K562 (cell line): Measurements from ENCODE around the gene ERGIC1. TPM values are rescaled to one million over a fixed set of nuclear protein-coding genes. Genes with fewer than 3 reads are reported as not detected.

Experiments
- ARID2 ChIP-seq: fragments of 450-650 bp; IDR thresholded peaks from 2 replicates; pipeline ENCODE4 v1.6.1; 2017; ENCODE audit warnings: antibody characterized with exemption, mild to moderate bottlenecking
- BHLHE40 ChIP-seq: IDR thresholded peaks from 2 replicates; pipeline ENCODE4 v1.6.1; 2011; ENCODE audit warnings: low read length, improper control_type of control experiment
- CCAR2 ChIP-seq: fragments of 200-400 bp; formaldehyde crosslinking; IDR thresholded peaks from 2 replicates; pipeline ENCODE4 v1.6.1; 2017; ENCODE audit warnings: mild to moderate bottlenecking, low read depth, low read length
- CTCF ChIP-seq, 3 experiments: IDR thresholded peaks in 2 of 3; conservative IDR thresholded peaks in 1 of 3; 2 replicates each; pipeline ENCODE4 v1.5.1; 2011 to 2012; ENCODE audit warnings: low read length in 3 of 3, mild to moderate bottlenecking in 3 of 3, control low read depth in 2 of 3, improper control_type of control experiment in 1 of 3, inconsistent platforms in 1 of 3, low read depth in 1 of 3, mixed read lengths in 1 of 3, moderate library complexity in 1 of 3; ENCODE audit not compliant: insufficient read depth in 2 of 3
- DEAF1 ChIP-seq: fragments of 450-650 bp; formaldehyde crosslinking; IDR thresholded peaks from 2 replicates; pipeline ENCODE4 v1.4.0; 2020; ENCODE audit warnings: mild to moderate bottlenecking, moderate library complexity
- EGR1 ChIP-seq: fragments of 450-650 bp; conservative IDR thresholded peaks from 2 replicates; pipeline ENCODE4 v1.6.1; 2017; ENCODE audit warnings: mild to moderate bottlenecking
- HDAC2 ChIP-seq: fragments of 450-650 bp; IDR thresholded peaks from 2 replicates; pipeline ENCODE4 v1.6.1; 2016; ENCODE audit warnings: mild to moderate bottlenecking
- KDM1A ChIP-seq, 2 experiments: fragments of 450-650 bp; IDR thresholded peaks; 2 replicates each; pipeline ENCODE4 v1.6.1; 2016; ENCODE audit warnings: mild to moderate bottlenecking in 2 of 2
- KLF16 ChIP-seq: IDR thresholded peaks from 2 replicates; pipeline ENCODE4 v1.6.1; 2016; ENCODE audit warnings: antibody characterized with exemption
- SAFB ChIP-seq: fragments of 200-400 bp; formaldehyde crosslinking; IDR thresholded peaks from 2 replicates; pipeline ENCODE4 v1.6.1; 2017; ENCODE audit warnings: low read depth, low read length, borderline replicate concordance
- TCF3 ChIP-seq: sonication (generic); formaldehyde crosslinking; IDR thresholded peaks from 2 replicates; pipeline ENCODE4 v1.4.0; 2020; ENCODE audit warnings: mild to moderate bottlenecking, missing genetic modification reagents
- ZNF3 ChIP-seq: fragments of 250-450 bp; sonication (Bioruptor Pico); IDR thresholded peaks from 2 replicates; pipeline ENCODE4 v1.5.0; 2021; ENCODE audit warnings: mild to moderate bottlenecking, moderate library complexity
- ZNF318 ChIP-seq, 2 experiments: fragments of 450-650 bp; IDR thresholded peaks; 2 replicates each; pipeline ENCODE4 v1.6.1; 2016; ENCODE audit warnings: mild to moderate bottlenecking in 2 of 2, borderline replicate concordance in 1 of 2, low read depth in 1 of 2, moderate library complexity in 1 of 2
- polyA plus RNA-seq, 8 experiments: library from polyadenylated mRNA; depleted of rRNA in 4 of 8; stranded (reverse) in 5 of 8; unstranded in 3 of 8; fragments of >200 nt; fragmentation: Nextera tagmentation in 2 of 8; fragmentation: Illumina TruSeq in 1 of 8; extraction: Ambion mirVana in 2 of 8; extraction: Trizol in 1 of 8; gene quantifications; 2 replicates each; pipeline versions ENCODE4 v1.2.1 to v1.2.3, GENCODE V29; 2011 to 2014; ENCODE audit warnings: inconsistent platforms in 1 of 8, missing spikeins in 1 of 8
- total RNA-seq, 7 experiments: library from RNA; depleted of rRNA in 6 of 7; stranded (reverse); fragments of >200 nt in 6 of 7; fragmentation: Illumina TruSeq in 2 of 7; extraction: Trizol in 2 of 7; gene quantifications; 2 replicates each; pipeline versions ENCODE4 v1.2.1 to v1.2.3, GENCODE V29; 2011 to 2021; ENCODE audit warnings: low replicate concordance in 1 of 7

Gene ERGIC1
- total and polyA plus RNA-seq, 9 of the 15 experiments (the other 6 are each of a cell fraction or from before 2014, with no cell fraction given): 5.5 to 68.4 (median 36.4) TPM

DNA sequence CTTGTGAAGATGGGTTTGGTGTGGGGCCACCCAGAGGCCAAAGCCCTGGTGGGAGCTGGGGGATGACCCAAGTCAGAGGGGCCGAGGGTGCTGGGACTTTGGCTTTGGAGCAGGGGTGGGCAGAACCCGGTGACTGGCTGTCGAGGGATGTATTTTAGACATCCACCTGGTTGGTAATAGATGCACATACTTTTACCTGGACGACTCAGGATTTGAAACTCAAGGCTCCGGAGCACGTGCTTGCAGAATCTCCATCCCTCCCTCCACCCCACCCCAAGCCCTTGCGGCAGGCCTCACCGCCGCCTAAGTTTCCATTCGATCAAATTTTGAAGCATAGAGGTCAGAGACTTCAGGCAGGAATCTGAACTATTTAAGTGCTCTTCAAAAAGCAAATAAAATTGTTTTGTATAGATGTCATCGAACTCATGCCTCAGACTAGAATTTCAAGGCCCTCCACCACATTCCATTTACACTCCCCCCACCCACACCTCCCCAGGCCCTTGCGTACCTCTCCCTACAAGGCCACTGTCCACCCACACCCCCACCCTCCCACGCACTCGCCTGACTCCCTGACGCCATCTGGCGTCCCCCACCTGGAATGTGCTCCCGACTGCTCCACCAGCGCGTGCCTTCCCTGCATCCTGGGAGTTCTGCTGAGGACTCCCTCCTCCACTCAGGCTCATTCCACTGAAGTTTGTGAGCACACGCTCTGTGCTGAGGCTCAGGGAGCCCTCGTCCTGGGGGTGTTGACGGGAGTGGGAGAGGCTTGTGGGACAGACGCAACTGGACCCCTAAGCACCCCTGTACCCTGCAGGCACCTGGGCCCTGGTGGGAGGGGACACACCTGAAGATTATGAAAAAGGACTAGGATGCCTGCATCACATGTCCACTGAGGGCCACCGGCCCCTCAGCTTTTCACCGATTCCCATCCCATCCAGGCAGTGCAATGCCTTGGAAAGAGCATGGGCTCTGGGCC is 68.7 kb downstream of the ERGIC1 start (continued):
- no peak for TF ChIP-seq ZNF318 (IDR thresholded peaks at IDR 0.05; ENCODE audit: borderline replicate concordance in 1 of 2, low read depth in 1 of 2)
- no peak for TF ChIP-seq CCAR2
- no peak for TF ChIP-seq ZNF3 (CRISPR knock-in tag)
- peak; percentile 37; the same call in 1 of the 2 replicates for TF ChIP-seq SAFB
- TF ChIP-seq HDAC2: no peak
- peak; percentile 98 for TF ChIP-seq EGR1
- peak; percentile 58; the same call in 1 of the 2 replicates for TF ChIP-seq BHLHE40
- peak; percentile 73; the same call in 1 of the 2 replicates for TF ChIP-seq KLF16
- 0 out of 4 replicates have a peak, but pooled peaks of 1 of the 2 experiments have one; percentile 16 for TF ChIP-seq KDM1A (IDR thresholded peaks at IDR 0.05)
- peak; percentile 75 to 89 (median 79) for TF ChIP-seq CTCF (IDR thresholded peaks at IDR 0.05 in 2 of 3, conservative IDR thresholded peaks at IDR 0.05 in 1 of 3; ENCODE audit: insufficient read depth in 2 of 3, low read depth in 1 of 3, low read length in 3 of 3)
- no peak for TF ChIP-seq TCF3
- TF ChIP-seq ARID2: 0 out of 2 replicates have a peak, but pooled peaks have one; percentile 15
- TF ChIP-seq DEAF1 (CRISPR knock-in tag): peak; percentile 64
